Hepatocyte (in vitro differentiated cells): ENCODE data around the gene PRKCZ.

ENCODE experiments used
- EZH2 ChIP-seq: fragments of 200-600 bp; sonication (generic); IDR thresholded peaks from 2 replicates; pipeline ENCODE4 v1.6.1; 2016; ENCODE audit warnings: antibody characterized with exemption, mild to moderate bottlenecking, borderline replicate concordance
- TF ChIP-seq, protein P1 (sequence below): fragments of 200-600 bp; sonication (generic); IDR thresholded peaks from 2 replicates; pipeline ENCODE4 v1.5.1; 2016; ENCODE audit warnings: antibody characterized with exemption, mild to moderate bottlenecking; ENCODE audit not compliant: poor library complexity

GRCh38 chr1:2081326-2081885 lies 31.2 kb downstream of the PRKCZ start:
- TF ChIP-seq, protein P1, sequence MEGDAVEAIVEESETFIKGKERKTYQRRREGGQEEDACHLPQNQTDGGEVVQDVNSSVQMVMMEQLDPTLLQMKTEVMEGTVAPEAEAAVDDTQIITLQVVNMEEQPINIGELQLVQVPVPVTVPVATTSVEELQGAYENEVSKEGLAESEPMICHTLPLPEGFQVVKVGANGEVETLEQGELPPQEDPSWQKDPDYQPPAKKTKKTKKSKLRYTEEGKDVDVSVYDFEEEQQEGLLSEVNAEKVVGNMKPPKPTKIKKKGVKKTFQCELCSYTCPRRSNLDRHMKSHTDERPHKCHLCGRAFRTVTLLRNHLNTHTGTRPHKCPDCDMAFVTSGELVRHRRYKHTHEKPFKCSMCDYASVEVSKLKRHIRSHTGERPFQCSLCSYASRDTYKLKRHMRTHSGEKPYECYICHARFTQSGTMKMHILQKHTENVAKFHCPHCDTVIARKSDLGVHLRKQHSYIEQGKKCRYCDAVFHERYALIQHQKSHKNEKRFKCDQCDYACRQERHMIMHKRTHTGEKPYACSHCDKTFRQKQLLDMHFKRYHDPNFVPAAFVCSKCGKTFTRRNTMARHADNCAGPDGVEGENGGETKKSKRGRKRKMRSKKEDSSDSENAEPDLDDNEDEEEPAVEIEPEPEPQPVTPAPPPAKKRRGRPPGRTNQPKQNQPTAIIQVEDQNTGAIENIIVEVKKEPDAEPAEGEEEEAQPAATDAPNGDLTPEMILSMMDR: no peak
- no peak for TF ChIP-seq EZH2
